GM23338 (cell line): ENCODE data around the gene ZNF638.

Experiments used
- CREB1 ChIP-seq: fragments of 250-450 bp; sonication (Bioruptor Pico); IDR thresholded peaks from 2 replicates; pipeline ENCODE4 v1.5.0; 2020; ENCODE audit warnings: low read depth, mild to moderate bottlenecking, moderate library complexity
- EZH2 ChIP-seq: fragments of 200-600 bp; sonication (generic); IDR thresholded peaks from one replicate; pipeline ENCODE4 v1.8.0; 2017; ENCODE audit warnings: antibody characterized with exemption, mild to moderate bottlenecking, low read depth; ENCODE audit not compliant: unreplicated experiment
- EZH2phosphoT487 ChIP-seq: fragments of 200-600 bp; sonication (generic); IDR thresholded peaks from one replicate; pipeline ENCODE4 v1.8.1; 2018; ENCODE audit warnings: antibody characterized with exemption; ENCODE audit not compliant: unreplicated experiment
- JUNB ChIP-seq: IDR thresholded peaks from one replicate; pipeline ENCODE4 v1.6.1; 2016; ENCODE audit warnings: antibody characterized with exemption; ENCODE audit not compliant: unreplicated experiment
- NANOG ChIP-seq: IDR thresholded peaks from 2 replicates; pipeline ENCODE4 v1.6.1; 2016; ENCODE audit warnings: antibody characterized with exemption, borderline replicate concordance
- POLR2AphosphoS5 ChIP-seq: IDR thresholded peaks from 2 replicates; pipeline ENCODE4 v1.6.1; 2016; ENCODE audit warnings: antibody characterized with exemption, low read depth
- STAT1 ChIP-seq: IDR thresholded peaks from one replicate; pipeline ENCODE4 v1.6.1; 2016; ENCODE audit warnings: antibody characterized with exemption; ENCODE audit not compliant: unreplicated experiment
- ZNF114 ChIP-seq: fragments of 250-450 bp; sonication (Bioruptor Pico); IDR thresholded peaks from 2 replicates; pipeline ENCODE4 v1.5.0; 2020; ENCODE audit warnings: mild to moderate bottlenecking, moderate library complexity
- ZNF331 ChIP-seq: fragments of 250-450 bp; sonication (Bioruptor Pico); IDR thresholded peaks from 2 replicates; pipeline ENCODE4 v1.5.0; 2020; ENCODE audit warnings: low read depth, mild to moderate bottlenecking, moderate library complexity
- TF ChIP-seq, protein P1 (sequence below), 2 experiments: fragments of 200-600 bp in 1 of 2; sonication (generic) in 1 of 2; conservative IDR thresholded peaks; 2 replicates each; pipeline versions ENCODE4 v1.5.1 to v1.6.1; 2016 to 2017; ENCODE audit warnings: antibody characterized with exemption in 2 of 2, low read depth in 2 of 2, mild to moderate bottlenecking in 2 of 2, moderate library complexity in 1 of 2
- TF ChIP-seq, protein P2 (sequence below): IDR thresholded peaks from one replicate; pipeline ENCODE4 v1.6.1; 2018; ENCODE audit warnings: antibody characterized with exemption; ENCODE audit not compliant: unreplicated experiment
- TF ChIP-seq, protein P3 (sequence below): IDR thresholded peaks from 2 replicates; pipeline ENCODE4 v1.6.1; 2016; ENCODE audit warnings: antibody characterized with exemption

DNA sequence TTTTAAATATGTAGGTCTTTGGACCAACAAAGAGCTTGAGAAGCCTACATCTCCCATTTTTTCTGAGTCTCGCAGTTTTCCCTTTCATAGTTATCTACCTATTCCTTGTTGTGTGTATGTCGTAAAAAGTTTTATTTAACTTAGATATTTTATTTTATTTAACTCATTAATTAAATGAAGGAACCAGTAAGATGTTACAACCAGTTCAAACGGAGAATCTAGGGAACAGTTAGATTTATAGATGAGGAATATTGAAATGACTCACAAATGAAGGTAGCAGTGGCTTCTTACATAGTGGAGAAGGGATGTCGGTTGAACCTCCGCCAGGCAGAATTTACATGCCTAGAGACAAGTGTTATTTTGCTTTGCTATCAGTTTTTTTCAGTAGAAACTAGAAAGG, 48.5 kb upstream of the ZNF638 start:
- TF ChIP-seq, protein P1, sequence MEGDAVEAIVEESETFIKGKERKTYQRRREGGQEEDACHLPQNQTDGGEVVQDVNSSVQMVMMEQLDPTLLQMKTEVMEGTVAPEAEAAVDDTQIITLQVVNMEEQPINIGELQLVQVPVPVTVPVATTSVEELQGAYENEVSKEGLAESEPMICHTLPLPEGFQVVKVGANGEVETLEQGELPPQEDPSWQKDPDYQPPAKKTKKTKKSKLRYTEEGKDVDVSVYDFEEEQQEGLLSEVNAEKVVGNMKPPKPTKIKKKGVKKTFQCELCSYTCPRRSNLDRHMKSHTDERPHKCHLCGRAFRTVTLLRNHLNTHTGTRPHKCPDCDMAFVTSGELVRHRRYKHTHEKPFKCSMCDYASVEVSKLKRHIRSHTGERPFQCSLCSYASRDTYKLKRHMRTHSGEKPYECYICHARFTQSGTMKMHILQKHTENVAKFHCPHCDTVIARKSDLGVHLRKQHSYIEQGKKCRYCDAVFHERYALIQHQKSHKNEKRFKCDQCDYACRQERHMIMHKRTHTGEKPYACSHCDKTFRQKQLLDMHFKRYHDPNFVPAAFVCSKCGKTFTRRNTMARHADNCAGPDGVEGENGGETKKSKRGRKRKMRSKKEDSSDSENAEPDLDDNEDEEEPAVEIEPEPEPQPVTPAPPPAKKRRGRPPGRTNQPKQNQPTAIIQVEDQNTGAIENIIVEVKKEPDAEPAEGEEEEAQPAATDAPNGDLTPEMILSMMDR (conservative IDR thresholded peaks at IDR 0.05; ENCODE audit: low read depth in 2 of 2), result no peak
- TF ChIP-seq, protein P2, sequence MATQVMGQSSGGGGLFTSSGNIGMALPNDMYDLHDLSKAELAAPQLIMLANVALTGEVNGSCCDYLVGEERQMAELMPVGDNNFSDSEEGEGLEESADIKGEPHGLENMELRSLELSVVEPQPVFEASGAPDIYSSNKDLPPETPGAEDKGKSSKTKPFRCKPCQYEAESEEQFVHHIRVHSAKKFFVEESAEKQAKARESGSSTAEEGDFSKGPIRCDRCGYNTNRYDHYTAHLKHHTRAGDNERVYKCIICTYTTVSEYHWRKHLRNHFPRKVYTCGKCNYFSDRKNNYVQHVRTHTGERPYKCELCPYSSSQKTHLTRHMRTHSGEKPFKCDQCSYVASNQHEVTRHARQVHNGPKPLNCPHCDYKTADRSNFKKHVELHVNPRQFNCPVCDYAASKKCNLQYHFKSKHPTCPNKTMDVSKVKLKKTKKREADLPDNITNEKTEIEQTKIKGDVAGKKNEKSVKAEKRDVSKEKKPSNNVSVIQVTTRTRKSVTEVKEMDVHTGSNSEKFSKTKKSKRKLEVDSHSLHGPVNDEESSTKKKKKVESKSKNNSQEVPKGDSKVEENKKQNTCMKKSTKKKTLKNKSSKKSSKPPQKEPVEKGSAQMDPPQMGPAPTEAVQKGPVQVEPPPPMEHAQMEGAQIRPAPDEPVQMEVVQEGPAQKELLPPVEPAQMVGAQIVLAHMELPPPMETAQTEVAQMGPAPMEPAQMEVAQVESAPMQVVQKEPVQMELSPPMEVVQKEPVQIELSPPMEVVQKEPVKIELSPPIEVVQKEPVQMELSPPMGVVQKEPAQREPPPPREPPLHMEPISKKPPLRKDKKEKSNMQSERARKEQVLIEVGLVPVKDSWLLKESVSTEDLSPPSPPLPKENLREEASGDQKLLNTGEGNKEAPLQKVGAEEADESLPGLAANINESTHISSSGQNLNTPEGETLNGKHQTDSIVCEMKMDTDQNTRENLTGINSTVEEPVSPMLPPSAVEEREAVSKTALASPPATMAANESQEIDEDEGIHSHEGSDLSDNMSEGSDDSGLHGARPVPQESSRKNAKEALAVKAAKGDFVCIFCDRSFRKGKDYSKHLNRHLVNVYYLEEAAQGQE, result no peak
- TF ChIP-seq EZH2phosphoT487 (no peak), POLR2AphosphoS5 (no peak), EZH2 (no peak), ZNF114 (CRISPR knock-in tag) (no peak), JUNB (no peak), STAT1 (no peak), ZNF331 (CRISPR knock-in tag) (no peak), CREB1 (CRISPR knock-in tag) (no peak), NANOG (no peak)
- TF ChIP-seq, protein P3, sequence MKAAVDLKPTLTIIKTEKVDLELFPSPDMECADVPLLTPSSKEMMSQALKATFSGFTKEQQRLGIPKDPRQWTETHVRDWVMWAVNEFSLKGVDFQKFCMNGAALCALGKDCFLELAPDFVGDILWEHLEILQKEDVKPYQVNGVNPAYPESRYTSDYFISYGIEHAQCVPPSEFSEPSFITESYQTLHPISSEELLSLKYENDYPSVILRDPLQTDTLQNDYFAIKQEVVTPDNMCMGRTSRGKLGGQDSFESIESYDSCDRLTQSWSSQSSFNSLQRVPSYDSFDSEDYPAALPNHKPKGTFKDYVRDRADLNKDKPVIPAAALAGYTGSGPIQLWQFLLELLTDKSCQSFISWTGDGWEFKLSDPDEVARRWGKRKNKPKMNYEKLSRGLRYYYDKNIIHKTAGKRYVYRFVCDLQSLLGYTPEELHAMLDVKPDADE, result no peak
